Right atrium auricular region (tissue), 2 donors: ENCODE measurements around the gene MBNL2. TPM values are rescaled to one million over a fixed set of nuclear protein-coding genes. Genes with fewer than 3 reads are reported as not detected.
A peak's percentile ranks its signal among the peaks of the same experiment; 100 is the strongest.

Experiments
- DNase-seq: peaks from one replicate; pipeline ENCODE4 v3.0.0-alpha.2; 2019; ENCODE audit warnings: low spot score
- H3K27ac ChIP-seq, 2 donors: fragments of 200-600 bp; sonication (generic); 1 replicate in 1 of 2; 2 replicates in 1 of 2; pipeline ENCODE4 v1.5.1; 2016 to 2019
- H3K27me3 ChIP-seq, 2 donors: fragments of 200-600 bp; sonication (generic); one replicate each; pipeline versions ENCODE4 v1.5.1 to v1.6.0; 2017 to 2019
- H3K36me3 ChIP-seq: fragments of 200-600 bp; sonication (generic); one replicate; pipeline ENCODE4 v1.5.1; 2016
- H3K4me1 ChIP-seq, 2 donors: fragments of 200-600 bp; sonication (generic); one replicate each; pipeline versions ENCODE4 v1.5.1 to v1.6.0; 2017 to 2019
- H3K4me3 ChIP-seq, 2 donors: fragments of 200-600 bp; sonication (generic); 1 replicate in 1 of 2; 2 replicates in 1 of 2; pipeline ENCODE4 v1.5.1; 2017 to 2019; ENCODE audit warnings: mild to moderate bottlenecking in 1 of 2, moderate library complexity in 1 of 2
- H3K9me3 ChIP-seq, 2 donors: fragments of 200-600 bp; sonication (generic); one replicate each; pipeline ENCODE4 v1.5.1; 2019
- total RNA-seq, 2 donors: library from RNA; depleted of rRNA; stranded (reverse); fragments of >200 nt; gene quantifications; one replicate each; pipeline ENCODE4 v1.1.0, GENCODE V29; 2016
- TF ChIP-seq, protein P1 (sequence below), 2 donors: fragments of 200-600 bp; sonication (generic); IDR thresholded peaks; one replicate each; pipeline ENCODE4 v1.5.1; 2019; ENCODE audit warnings: antibody characterized with exemption in 2 of 2

Gene MBNL2
- total RNA-seq, 2 donors from 2014 or later: 62.0 to 81.6 TPM

DNA sequence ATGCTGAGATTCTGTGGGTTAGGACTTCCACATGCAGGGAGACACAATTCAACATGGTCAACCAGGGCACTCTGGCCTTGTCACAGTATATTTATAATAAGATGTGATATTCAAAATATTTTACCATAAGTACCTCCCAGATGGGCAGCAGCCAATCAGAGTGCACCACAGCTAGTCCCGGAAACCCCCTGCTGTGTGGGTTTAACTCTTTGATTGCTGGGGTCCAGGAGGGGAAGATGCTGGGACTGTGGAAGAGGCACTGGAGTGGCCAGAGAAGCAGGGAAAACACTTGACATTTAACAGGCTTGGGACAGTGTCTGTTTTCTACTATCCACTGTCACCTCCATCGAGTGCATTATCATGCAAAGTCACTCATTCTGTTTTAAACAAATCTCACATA is 99.0 kb downstream of the MBNL2 start:
- no peak for DNase-seq

DNA sequence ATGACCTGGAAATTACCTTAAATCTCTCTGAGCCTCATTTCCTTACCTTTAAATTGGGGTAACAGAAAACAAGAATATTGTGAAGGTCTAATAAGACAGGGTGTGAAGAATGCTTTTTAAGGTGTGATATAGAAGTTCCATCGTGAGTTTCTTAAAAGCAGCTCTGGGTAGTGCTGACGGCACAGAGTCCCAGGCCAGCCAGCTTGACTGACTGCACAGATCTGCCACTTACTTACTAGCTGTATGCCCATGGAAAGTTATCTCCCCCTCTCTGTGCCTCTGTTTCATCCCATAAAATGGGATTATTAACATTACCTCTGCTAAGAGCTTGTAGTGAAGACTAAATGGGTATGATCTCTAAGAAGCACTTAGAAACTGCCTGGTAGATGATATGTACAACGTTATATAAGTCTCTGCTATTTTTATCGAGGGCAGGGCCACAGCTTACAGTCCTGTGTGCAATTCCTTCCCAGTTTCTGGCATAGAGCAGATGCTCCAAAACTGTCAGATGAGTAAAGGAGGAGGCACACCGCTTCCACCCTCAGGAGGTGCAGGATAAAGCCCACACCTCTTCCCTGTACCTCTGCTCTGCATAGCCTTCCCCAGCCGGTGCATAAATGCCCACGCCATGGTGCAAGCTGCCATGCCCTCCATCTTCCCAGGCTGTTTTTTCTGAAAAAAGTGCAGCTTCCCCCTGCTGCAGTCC is 99.6 kb downstream of the MBNL2 start:
- Histone ChIP-seq H3K9me3 (no peaks in the 10 kb centered on the region), H3K27ac (peak overlapping the region; percentile 18 to 37), H3K4me3 (no peak overlapping the region), H3K27me3 (no peaks in the 10 kb centered on the region), H3K36me3 (no peaks in the 10 kb centered on the region), H3K4me1 (peaks cover 0 to 60% of the 10 kb centered on the region in 2 donors)
- DNase-seq: no peak
- TF ChIP-seq, protein P1, sequence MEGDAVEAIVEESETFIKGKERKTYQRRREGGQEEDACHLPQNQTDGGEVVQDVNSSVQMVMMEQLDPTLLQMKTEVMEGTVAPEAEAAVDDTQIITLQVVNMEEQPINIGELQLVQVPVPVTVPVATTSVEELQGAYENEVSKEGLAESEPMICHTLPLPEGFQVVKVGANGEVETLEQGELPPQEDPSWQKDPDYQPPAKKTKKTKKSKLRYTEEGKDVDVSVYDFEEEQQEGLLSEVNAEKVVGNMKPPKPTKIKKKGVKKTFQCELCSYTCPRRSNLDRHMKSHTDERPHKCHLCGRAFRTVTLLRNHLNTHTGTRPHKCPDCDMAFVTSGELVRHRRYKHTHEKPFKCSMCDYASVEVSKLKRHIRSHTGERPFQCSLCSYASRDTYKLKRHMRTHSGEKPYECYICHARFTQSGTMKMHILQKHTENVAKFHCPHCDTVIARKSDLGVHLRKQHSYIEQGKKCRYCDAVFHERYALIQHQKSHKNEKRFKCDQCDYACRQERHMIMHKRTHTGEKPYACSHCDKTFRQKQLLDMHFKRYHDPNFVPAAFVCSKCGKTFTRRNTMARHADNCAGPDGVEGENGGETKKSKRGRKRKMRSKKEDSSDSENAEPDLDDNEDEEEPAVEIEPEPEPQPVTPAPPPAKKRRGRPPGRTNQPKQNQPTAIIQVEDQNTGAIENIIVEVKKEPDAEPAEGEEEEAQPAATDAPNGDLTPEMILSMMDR (IDR thresholded peaks at IDR 0.05): no peak

More for the DNA sequence above, 99.0 kb downstream of the MBNL2 start:
- Histone ChIP-seq H3K4me3 (no peak overlapping the region), H3K36me3 (no peaks in the 10 kb centered on the region), H3K27me3 (no peaks in the 10 kb centered on the region), H3K9me3 (no peaks in the 10 kb centered on the region), H3K27ac (peak overlapping the region; percentile 18 to 37), H3K4me1 (peaks cover 0 to 61% of the 10 kb centered on the region in 2 donors)
- TF ChIP-seq, protein P1 (IDR thresholded peaks at IDR 0.05): no peak

DNA sequence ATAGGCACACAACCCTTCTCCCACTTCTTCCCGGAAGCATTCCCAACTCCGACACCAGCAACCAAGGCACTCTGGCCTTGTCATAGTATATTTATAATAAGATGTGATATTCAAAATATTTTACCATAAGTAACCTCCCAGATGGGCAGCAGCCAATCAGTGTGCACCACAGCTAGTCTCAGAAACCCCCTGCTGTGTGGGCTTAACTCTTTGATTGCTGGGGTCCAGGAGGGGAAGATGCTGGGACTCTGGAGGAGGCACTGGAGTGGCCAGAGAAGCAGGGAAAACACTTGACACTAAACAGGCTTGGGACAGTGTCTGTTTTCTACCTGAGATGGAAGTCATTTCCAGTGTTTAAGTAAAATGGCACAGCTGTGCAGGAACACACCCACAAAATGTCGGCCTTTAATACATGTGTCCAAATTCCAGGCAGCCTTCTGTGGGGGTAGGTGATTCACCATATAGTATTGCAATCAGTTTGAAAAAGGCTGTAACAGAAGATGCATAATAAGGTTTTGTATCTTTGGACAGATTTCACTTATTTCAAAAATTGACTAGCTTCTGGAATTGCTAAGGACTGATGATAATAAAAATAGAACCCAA is 100.7 kb downstream of the MBNL2 start:
- Histone ChIP-seq H3K4me1 (peaks cover 0 to 66% of the 10 kb centered on the region in 2 donors), H3K9me3 (no peaks in the 10 kb centered on the region), H3K27ac (no peak overlapping the region), H3K36me3 (no peaks in the 10 kb centered on the region), H3K27me3 (no peaks in the 10 kb centered on the region), H3K4me3 (no peak overlapping the region)
- TF ChIP-seq, protein P1 (IDR thresholded peaks at IDR 0.05): no peak
- no peak for DNase-seq

DNA sequence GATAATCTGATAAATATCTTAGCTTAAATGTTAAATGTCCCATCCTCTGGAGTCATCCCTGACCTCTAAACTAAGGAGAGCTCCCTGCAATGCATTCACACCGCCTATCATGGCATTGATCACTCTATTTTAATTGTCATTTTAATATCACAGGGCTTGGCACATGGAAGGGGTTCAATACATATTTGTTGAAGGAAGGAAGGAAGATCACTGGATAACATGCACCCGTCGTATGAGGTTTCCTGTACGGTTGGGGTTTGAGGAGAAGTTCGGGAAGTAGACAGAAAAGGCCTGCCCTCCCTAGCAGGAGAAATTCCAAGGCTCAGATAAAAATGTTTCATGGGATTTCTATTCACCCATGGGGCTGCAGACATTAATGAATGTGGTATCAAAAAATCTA is 102.0 kb downstream of the MBNL2 start:
- TF ChIP-seq, protein P1 (IDR thresholded peaks at IDR 0.05): no peak
- DNase-seq: no peak
- Histone ChIP-seq H3K27ac (no peak overlapping the region), H3K27me3 (no peaks in the 10 kb centered on the region), H3K4me1 (peaks cover 0 to 71% of the 10 kb centered on the region in 2 donors), H3K9me3 (no peaks in the 10 kb centered on the region), H3K36me3 (no peaks in the 10 kb centered on the region), H3K4me3 (no peak overlapping the region)

DNA sequence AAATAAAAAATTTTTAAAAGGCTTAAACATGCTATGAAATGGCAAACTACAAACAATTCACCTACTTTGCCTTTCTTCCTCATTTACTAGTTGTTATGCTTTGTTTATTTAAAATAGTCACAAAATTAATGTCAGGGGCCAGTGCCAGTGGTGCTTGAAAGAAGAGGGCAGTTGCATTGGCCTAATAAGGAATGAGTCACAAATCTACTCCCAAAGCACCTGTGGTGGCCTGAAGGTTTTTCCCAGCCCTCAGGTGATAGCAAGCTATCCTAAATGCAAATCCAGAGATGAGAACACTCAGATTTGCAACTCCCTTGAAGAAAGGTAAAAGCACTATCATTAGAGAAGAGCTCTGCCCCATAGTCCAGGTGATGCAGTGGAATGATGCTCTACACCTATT is 103.6 kb downstream of the MBNL2 start:
- Histone ChIP-seq H3K27ac (no peak overlapping the region), H3K36me3 (no peaks in the 10 kb centered on the region), H3K4me1 (peaks cover 0 to 70% of the 10 kb centered on the region in 2 donors), H3K4me3 (no peak overlapping the region), H3K27me3 (no peaks in the 10 kb centered on the region), H3K9me3 (no peaks in the 10 kb centered on the region)
- DNase-seq: no peak
- TF ChIP-seq, protein P1 (IDR thresholded peaks at IDR 0.05): no peak
